Endothelial cell of umbilical vein (primary cell): ENCODE data around the gene MB21D2. TPM values are rescaled to one million over a fixed set of nuclear protein-coding genes. Genes with fewer than 3 reads are reported as not detected.

Source experiments
- BruUV-seq: library from RNA; stranded (reverse); fragments of 400-500 nt; replicated peaks from 2 replicates; lab custom pipeline; 2021; lab: Mats Ljungman, UMichigan
- CTCF ChIA-PET: fragments of 300-600, 350-600 bp; sonication (Branson Sonifier 250); formaldehyde crosslinking; loops from one replicate; lab custom pipeline; 2021; ENCODE audit warnings: antibody characterized with exemption, inconsistent platforms; lab: Charles Lee
- POLR2A ChIA-PET: fragments of 300-600, 350-600 bp; sonication (Branson Sonifier 250); formaldehyde crosslinking; loops from one replicate; lab custom pipeline; 2021; ENCODE audit warnings: antibody characterized with exemption, inconsistent platforms; lab: Charles Lee
- DNase-seq: peaks from one replicate; pipeline ENCODE4 v3.0.0-alpha.2; 2011; ENCODE audit warnings: low read depth, low spot score
- FAIRE-seq: peaks from 2 replicates; lab custom pipeline; 2011; peaks lifted over from hg19 to GRCh38; lab: Jason Lieb, UNC
- H2AFZ ChIP-seq: 2 replicates; pipeline ENCODE4 v1.6.0; 2012; ENCODE audit warnings: low read depth, low read length, control low read depth, inconsistent platforms
- H3K27ac ChIP-seq: 2 replicates; pipeline ENCODE4 v1.5.1; 2011; ENCODE audit warnings: low read depth, mild to moderate bottlenecking, control low read depth, low read length, moderate library complexity; ENCODE audit not compliant: insufficient read depth
- H3K27me3 ChIP-seq, 2 experiments: 2 replicates each; pipeline versions ENCODE4 v1.6.0 to v1.6.1; 2011; ENCODE audit warnings: low read length in 2 of 2, mixed read lengths in 1 of 2; ENCODE audit not compliant: control insufficient read depth in 2 of 2, insufficient read depth in 2 of 2
- H3K36me3 ChIP-seq, 2 experiments: 2 replicates in 1 of 2; 3 replicates in 1 of 2; pipeline ENCODE4 v1.5.1; 2011; ENCODE audit warnings: low read length in 2 of 2, mild to moderate bottlenecking in 1 of 2, moderate library complexity in 1 of 2; ENCODE audit not compliant: control insufficient read depth in 2 of 2, insufficient read depth in 2 of 2; ENCODE audit errors: extremely low read depth in 1 of 2
- H3K4me1 ChIP-seq: 3 replicates; pipeline ENCODE4 v1.5.1; 2011; ENCODE audit warnings: mild to moderate bottlenecking, low read length; ENCODE audit not compliant: control insufficient read depth, insufficient read depth; ENCODE audit errors: extremely low read depth
- H3K4me2 ChIP-seq: 2 replicates; pipeline ENCODE4 v1.6.1; 2011; ENCODE audit warnings: low read length, control low read depth, mixed read lengths; ENCODE audit not compliant: insufficient read depth
- H3K4me3 ChIP-seq, 3 experiments: fragments of 200-600 bp in 1 of 3; sonication (generic), shearing (Covaris generic) in 1 of 3; replicated peaks in 1 of 3; 2 replicates each; pipeline ENCODE4 v1.5.1; 2011 to 2016; ENCODE audit warnings: control low read depth in 3 of 3, low read length in 3 of 3, mild to moderate bottlenecking in 2 of 3, inconsistent platforms in 1 of 3, low read depth in 1 of 3, moderate library complexity in 1 of 3; ENCODE audit not compliant: insufficient read depth in 1 of 3
- H3K79me2 ChIP-seq: 2 replicates; pipeline ENCODE4 v1.6.0; 2012; ENCODE audit warnings: low read length, inconsistent platforms; ENCODE audit not compliant: control insufficient read depth, insufficient read depth
- H3K9ac ChIP-seq: replicated peaks from 2 replicates; pipeline ENCODE3; 2011; ENCODE audit warnings: low read length, control low read depth; ENCODE audit not compliant: insufficient read depth; ENCODE audit errors: extremely low read depth
- H3K9me1 ChIP-seq: replicated peaks from 3 replicates; pipeline ENCODE4 v1.6.0; 2011; ENCODE audit warnings: mild to moderate bottlenecking, low read length; ENCODE audit not compliant: control insufficient read depth, insufficient read depth; ENCODE audit errors: extremely low read depth
- H3K9me3 ChIP-seq: replicated peaks from 2 replicates; pipeline ENCODE4 v1.5.1; 2012; ENCODE audit warnings: low read length, inconsistent platforms; ENCODE audit not compliant: control insufficient read depth, insufficient read depth
- H4K20me1 ChIP-seq: replicated peaks from 2 replicates; pipeline ENCODE3; 2011; ENCODE audit warnings: mild to moderate bottlenecking, low read length; ENCODE audit not compliant: control insufficient read depth, insufficient read depth; ENCODE audit errors: extremely low read depth
- EZH2 ChIP-seq: IDR thresholded peaks from 2 replicates; pipeline ENCODE4 v1.6.1; 2012; ENCODE audit warnings: borderline replicate concordance, low read depth, mild to moderate bottlenecking, moderate library complexity, low read length, inconsistent platforms; ENCODE audit not compliant: severe bottlenecking
- FOS ChIP-seq: IDR thresholded peaks from 2 replicates; pipeline ENCODE4 v1.6.1; 2011; ENCODE audit warnings: mild to moderate bottlenecking, low read length, moderate library complexity, borderline replicate concordance; ENCODE audit not compliant: insufficient read depth
- GATA2 ChIP-seq: IDR thresholded peaks from 2 replicates; pipeline ENCODE4 v1.7.0; 2011; ENCODE audit warnings: low read depth, mild to moderate bottlenecking, moderate library complexity, mixed read lengths, low read length; ENCODE audit not compliant: insufficient read length, insufficient read depth
- JUN ChIP-seq: IDR thresholded peaks from 2 replicates; pipeline ENCODE4 v1.6.1; 2011; ENCODE audit warnings: borderline replicate concordance, low read depth; ENCODE audit not compliant: insufficient read length, insufficient read depth
- MYC ChIP-seq: IDR thresholded peaks from one replicate; pipeline ENCODE4 v1.6.1; 2011; ENCODE audit warnings: mild to moderate bottlenecking, low read depth, low read length
- POLR2A ChIP-seq: IDR thresholded peaks from 2 replicates; pipeline ENCODE4 v1.6.1; 2012; ENCODE audit warnings: low read depth, mild to moderate bottlenecking, control low read depth, low read length
- POLR2AphosphoS5 ChIP-seq: IDR thresholded peaks from 2 replicates; pipeline ENCODE4 v1.6.1; 2012; ENCODE audit warnings: low read depth, mild to moderate bottlenecking, control low read depth, low read length, moderate library complexity; ENCODE audit not compliant: insufficient read depth
- dilution Hi-C: fragments of 300-500 bp; cut with MboI; formaldehyde crosslinking; loops from one replicate; pipeline ENCODE4 v1.15.0; 2019; ENCODE audit warnings: low sequenced_read_pairs; ENCODE audit not compliant: extremely low pct_ligation_motif_present
- intact Hi-C: fragments of 100-400 bp; cut with micrococcal nuclease; formaldehyde crosslinking; loops from one replicate; pipeline ENCODE4 v1.10.0; 2022
- polyA plus RNA-seq, 4 experiments: library from polyadenylated mRNA; depleted of rRNA in 3 of 4; stranded (reverse) in 3 of 4; unstranded in 1 of 4; fragments of >200 nt; gene quantifications; 2 replicates each; pipeline versions ENCODE4 v1.2.1 to v1.2.3, GENCODE V29; 2011 to 2012; ENCODE audit warnings: missing spikeins in 1 of 4
- total RNA-seq: library from RNA; stranded (reverse); gene quantifications from 2 replicates; pipeline ENCODE4 v1.2.3, GENCODE V29; 2021
- TF ChIP-seq, protein P1 (sequence below), 2 donors: IDR thresholded peaks; 1 replicate in 1 of 2; 2 replicates in 1 of 2; pipeline ENCODE4 v1.5.1; 2011; ENCODE audit warnings: low read length in 2 of 2, mild to moderate bottlenecking in 2 of 2, moderate library complexity in 2 of 2, control low read depth in 1 of 2, inconsistent platforms in 1 of 2, low read depth in 1 of 2; ENCODE audit not compliant: insufficient read depth in 1 of 2; ENCODE audit errors: extremely low read depth in 1 of 2
- TF ChIP-seq, protein P2 (sequence below): IDR thresholded peaks from 2 replicates; pipeline ENCODE4 v1.6.1; 2011; ENCODE audit not compliant: insufficient read depth, insufficient read length

Gene MB21D2
- total and polyA plus RNA-seq, 2 donors (not counting 3 experiments of a cell fraction or from before 2014, with no cell fraction given): 6.7 to 7.4 TPM

DNA sequence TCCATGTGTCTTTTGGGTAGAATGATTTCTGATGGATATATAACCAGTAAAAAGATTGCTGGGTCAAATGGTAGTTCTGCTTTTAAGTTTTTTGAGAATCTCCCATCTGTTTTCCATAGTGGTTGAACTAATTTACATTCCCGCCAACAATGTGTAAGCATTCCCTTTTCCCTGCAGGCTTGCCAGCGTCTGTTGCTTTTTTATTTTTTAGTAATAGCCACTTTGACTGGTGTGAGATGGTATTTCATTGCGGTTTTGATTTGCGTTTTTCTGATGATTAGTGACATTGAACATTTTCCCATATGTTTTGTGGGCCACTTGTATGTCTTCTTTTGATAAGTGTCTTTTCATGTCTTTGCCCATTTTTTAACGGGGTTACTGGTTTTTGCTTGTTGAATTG is 36.3 kb upstream of the MB21D2 start:
- Histone ChIP-seq H3K27ac (no peak overlapping the region), H3K9ac (no peak overlapping the region), H3K4me3 (no peak overlapping the region), H3K9me3 (no peaks in the 10 kb centered on the region), H2AFZ (no peak overlapping the region), H3K9me1 (no peaks in the 10 kb centered on the region), H3K27me3 (no peaks in the 10 kb centered on the region), H3K4me1 (peaks cover 21% of the 10 kb centered on the region), H3K36me3 (no peaks in the 10 kb centered on the region), H3K79me2 (no peaks in the 10 kb centered on the region), H3K4me2 (no peak overlapping the region), H4K20me1 (no peaks in the 10 kb centered on the region)
- DNase-seq (no peak), FAIRE-seq (no peak)
- TF ChIP-seq POLR2AphosphoS5 (no peak), POLR2A (no peak), JUN (no peak), GATA2 (no peak), EZH2 (no peak), FOS (no peak), MYC (no peak)
- TF ChIP-seq, protein P1, sequence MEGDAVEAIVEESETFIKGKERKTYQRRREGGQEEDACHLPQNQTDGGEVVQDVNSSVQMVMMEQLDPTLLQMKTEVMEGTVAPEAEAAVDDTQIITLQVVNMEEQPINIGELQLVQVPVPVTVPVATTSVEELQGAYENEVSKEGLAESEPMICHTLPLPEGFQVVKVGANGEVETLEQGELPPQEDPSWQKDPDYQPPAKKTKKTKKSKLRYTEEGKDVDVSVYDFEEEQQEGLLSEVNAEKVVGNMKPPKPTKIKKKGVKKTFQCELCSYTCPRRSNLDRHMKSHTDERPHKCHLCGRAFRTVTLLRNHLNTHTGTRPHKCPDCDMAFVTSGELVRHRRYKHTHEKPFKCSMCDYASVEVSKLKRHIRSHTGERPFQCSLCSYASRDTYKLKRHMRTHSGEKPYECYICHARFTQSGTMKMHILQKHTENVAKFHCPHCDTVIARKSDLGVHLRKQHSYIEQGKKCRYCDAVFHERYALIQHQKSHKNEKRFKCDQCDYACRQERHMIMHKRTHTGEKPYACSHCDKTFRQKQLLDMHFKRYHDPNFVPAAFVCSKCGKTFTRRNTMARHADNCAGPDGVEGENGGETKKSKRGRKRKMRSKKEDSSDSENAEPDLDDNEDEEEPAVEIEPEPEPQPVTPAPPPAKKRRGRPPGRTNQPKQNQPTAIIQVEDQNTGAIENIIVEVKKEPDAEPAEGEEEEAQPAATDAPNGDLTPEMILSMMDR (IDR thresholded peaks at IDR 0.05; ENCODE audit: extremely low read depth in 1 of 2, insufficient read depth in 1 of 2, low read depth in 1 of 2, low read length in 2 of 2): no peak
- TF ChIP-seq, protein P2, sequence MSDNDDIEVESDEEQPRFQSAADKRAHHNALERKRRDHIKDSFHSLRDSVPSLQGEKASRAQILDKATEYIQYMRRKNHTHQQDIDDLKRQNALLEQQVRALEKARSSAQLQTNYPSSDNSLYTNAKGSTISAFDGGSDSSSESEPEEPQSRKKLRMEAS: no peak
- CTCF ChIA-PET: no interaction called here
- POLR2A ChIA-PET: no interaction called here
- intact Hi-C loops (no loop called here), dilution Hi-C loops (no loop called here)
- no TSS peak for BruUV-seq
